NCI-H748 (cell line): ENCODE data around the gene RTN4.

Experiments
- DNase-seq: peaks from one replicate; lab custom pipeline; 2025; ENCODE audit not compliant: unreplicated experiment; lab: John Stamatoyannopoulos, UW

Gene RTN4

DNA sequence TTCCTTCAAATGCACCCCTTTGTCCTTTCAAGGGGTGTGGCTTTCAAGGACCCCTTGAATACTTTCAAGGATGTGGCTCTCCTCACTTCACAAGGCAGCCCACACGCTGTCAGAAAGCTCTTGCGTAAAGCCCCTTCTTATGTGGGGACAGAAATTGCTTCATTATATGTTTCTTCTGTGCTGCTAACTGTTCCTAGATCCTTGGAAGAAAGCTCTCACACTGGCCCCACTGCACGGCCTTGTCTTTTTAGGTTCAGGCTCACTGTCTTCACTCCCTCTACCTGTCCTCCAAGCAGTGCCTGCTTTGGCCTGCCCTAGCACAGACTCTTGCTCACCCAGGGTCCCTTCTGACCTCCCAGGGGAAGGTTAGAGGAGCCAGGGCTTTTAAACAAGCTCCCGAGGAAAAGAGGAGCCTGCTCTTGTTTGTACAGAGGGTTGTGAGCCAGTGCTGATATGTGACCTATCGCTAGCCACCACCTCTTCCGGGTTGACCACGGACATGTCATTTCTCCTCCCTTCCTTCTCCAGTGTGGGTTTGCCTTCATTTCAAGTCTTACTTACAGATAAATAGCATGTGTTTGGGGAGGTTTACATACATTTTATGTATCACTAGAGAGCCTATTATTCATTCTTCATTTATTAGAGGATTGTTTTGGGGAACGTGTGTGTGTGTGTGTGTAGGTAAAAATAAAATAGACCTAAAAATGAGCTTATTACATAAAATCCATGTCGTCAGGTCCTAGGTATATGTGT lies 94.7 kb downstream of the RTN4 start:
- no peak for DNase-seq

DNA sequence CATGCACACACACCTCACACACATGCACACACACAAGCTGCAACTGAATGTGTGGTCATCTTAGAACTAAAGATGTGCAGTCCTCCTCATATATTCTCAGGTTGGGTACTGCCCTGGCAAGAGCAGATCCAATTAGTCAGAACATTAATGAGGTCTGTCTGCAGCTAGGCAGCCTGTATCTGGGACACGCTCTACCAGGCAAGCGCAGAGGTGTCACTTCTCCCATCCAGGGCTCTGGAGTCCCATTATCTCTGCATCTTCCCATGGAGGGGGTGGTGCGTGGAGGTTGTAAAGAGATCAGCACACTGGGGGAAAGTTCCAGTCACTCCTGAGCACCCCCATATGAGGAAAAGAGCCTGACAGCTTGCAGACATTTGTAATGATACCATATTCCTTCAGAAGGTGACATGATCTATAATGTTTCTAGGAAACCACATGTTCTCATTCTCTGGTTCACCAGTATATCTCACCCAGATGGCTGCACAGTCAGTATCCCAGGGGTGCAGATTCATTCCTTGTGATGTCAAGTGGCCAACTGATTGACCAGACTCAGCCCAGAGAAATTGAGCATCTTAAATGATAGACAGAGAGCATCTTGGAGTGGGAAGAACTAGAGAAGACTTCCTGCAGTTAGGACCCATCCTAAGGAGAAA lies 95.4 kb downstream of the RTN4 start:
- no peak for DNase-seq

DNA sequence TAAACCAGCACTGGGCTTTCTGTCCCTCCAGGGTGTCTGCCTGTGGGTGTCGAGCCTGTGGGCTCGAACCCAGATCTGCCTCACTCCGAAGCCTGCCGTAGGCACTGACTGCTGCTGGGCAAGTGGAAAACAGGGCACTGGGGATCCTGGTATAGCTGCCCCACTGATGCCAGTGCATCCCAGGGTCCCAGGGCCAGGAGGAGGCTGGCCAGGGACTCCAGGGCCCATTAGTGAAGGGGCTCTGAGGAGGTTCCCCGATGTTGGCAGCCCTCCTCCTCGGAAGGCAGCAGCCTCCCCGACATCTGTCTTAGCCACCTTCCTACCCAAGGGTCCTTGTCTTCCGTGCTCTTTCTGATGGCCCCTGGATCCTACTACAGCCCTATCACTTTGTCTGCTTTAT lies 96.1 kb downstream of the RTN4 start:
- DNase-seq: no peak

DNA sequence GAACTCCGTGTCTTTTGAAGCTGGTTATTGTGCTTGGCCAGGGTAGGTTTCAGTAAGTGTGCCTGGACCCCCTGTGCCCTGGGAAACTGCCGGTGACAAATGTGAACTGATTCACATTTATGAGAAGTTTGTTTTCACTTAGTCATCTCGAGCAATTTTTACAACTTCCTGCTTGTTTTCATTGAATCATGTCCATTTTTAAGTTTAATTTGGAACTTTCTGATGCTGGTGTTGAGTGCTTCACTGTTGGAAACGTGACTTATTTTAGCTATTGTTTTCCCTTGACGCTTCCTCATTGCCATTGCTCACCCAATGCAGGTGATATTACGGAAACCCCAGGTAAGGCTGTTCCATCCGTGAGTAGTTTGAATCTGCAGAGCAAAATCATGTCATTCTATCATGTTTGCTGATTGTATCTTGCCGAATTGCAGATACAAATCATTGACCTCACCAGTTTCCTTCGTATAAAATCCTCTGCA lies 97.2 kb downstream of the RTN4 start:
- DNase-seq: no peak

DNA sequence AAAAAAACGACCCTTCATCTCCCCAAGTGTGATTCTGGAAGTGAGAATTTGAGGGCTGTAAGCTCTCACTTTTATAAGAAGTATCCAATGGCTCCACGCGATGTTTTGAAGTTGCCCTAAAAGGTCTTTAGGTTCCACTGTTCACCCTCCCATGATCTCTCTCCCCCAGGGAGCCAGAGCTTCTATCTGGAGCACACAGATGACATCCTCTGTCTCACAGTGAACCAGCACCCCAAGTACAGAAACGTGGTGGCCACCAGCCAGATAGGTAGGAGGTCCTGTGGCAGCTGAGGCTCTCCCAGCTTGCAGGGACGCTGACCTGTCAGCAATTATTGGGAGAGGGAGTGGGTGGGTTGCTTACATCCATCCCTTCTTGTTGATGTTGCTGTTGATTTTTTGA lies 97.8 kb downstream of the RTN4 start:
- DNase-seq: no peak

DNA sequence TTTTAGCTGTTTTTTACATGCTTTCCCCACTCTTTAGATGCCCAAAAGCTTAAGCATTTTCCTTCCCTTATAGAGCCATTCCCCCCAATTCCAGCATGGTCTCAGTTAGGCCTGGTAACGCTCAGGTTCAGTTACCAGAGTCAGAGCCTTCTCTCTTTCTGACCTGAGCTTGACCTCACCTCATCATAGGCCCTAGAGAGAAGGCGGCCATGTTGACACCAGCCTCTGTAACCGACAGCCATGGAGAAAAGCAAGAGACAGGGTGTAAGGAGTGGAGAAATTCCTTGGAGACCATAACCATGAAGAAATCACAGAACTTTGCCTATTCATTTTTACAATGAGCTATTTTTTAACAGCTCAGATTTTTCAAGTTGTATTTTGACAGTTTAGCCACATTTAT lies 99.4 kb downstream of the RTN4 start:
- no peak for DNase-seq

DNA sequence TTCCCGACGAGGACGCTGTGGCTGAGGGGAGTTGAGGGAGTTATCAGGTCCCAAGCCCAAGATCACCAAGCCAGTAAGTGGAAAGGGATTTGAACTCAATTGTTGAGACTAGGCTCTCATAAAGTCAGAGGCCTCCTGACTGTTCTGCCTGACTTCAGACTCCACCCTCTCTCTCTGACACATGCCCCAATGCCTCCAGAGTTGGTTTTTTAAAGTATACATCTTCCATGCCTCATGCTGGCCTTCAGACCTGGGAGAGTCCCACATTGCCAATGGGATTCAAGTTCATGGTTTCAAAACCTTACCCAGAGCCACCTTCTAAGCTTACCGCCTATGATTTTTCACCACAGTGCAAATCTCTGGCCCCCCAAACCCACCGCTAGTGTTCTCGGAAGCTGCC lies 100.8 kb downstream of the RTN4 start:
- DNase-seq: no peak

DNA sequence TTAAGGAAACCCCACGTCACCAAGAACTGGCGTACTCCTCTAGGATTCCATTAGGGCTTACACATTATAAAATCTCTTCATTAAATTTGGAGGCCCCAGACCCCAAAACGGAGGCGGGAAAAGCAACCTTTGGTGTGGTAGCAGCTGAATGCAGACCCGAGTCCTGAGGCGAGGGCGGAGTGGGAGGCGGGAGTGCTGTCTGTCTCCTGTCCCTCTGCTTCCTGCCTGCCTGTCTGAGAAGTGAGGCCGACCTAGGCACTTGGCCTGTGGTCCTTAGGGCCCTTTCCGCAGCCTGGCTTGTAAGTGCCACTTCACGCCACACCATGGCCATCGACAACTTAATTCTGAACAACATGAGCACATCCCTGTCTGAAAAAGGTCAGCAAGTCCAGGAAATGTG lies 102.1 kb downstream of the RTN4 start:
- no peak for DNase-seq

DNA sequence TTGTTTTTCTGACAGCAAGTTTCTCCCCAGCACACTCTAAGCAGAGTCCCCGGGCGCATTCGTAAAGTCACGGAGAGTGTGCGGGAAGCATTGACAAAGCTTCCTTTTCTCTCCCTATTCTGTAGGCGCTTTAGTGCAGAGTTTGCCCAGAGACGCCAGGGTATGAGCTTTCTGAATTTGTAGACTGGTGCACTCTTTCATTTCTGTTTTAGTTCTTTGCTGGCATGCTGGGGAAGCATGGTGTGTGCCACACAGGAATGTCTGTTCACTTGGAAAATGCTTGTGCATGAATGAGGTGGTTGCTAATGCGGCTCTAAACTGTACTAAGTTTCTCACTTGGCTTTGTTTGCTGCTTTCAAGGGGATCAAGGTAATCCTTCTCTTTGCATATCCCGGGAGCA lies 102.6 kb downstream of the RTN4 start:
- DNase-seq: no peak

DNA sequence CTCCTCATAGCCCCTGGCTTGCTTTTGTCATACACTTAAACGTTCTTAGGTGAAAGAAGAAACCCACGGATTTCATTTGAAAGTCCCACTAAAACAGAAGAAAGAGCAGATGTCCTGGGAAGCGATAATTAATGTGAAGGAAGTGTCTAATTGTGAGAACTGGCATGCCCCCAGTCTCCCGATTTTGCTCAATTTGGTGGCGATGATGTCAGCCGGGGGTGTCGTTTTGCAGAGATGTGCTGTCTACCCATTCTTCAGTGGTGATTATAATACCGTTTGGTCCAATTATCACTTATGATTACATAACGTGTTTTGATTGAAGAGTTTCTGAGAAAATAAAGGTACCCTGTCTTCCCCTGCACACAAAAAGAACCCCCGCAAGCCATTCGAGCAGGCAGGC lies 103.1 kb downstream of the RTN4 start:
- no peak for DNase-seq

DNA sequence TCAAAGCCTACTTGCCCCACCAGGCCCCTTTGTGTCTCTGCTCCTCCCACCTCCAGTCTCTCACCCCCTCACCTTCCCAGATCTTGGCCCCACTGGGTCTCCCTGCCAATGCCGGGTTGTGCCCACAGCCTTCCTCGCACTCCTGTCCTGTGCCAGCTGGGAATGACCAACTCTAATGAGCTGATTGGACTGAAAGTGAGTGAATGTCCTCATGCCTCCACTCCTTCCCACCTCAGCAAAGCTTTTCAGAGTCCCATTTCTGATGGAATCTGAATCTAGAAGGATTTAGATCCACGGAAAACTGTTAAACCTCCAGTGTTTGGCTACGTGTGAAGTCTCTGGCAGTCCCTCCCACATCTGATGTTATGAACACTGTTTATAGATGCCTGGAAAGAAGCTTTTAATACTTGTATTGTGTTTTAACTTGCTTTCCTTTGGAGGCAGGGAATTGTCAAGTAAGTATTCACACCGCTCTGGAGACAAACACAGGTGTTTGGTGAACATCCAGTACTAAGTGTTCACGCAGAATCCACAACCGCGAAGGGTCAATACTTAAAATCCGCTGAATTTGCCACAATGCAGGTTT lies 103.9 kb downstream of the RTN4 start:
- DNase-seq: no peak

DNA sequence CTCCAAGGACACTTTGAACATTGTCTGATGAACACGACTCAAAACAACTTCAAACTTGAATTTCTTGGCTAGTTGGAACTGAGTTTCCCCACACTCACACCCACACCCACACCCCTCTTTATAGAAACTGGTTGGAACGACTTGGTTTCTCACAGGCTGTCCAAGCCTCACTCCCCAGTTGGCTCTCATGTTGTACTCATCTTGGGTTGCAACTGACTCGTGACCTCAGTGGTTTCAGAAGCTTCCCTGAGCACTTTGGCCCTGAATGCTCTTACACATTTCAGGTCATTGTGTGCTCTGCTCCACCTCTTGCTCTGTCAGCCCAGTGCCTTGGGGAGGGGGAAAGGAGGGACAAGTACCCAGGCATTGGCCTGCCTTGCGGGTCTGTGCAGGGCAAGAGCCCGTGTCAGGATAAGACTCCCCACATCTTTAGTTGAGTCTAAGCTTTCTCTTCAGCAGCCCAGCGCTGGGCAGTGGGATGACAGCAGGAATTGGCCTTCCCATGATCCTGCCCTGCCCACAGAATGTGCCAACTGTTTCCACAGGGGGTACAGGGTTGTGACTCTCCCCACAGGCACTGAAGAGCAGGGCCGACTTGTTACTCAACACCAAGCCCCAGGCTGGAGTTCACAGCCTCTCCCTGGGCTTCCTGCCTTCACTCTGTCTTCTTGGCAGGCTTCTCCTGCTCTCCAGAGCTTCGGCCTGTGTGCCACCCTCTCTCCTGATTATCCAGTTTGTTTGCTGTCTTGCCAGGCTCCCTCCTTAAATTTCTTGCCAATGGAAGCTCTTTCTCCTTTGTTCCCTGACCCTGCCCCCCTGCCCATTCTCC lies 104.6 kb downstream of the RTN4 start:
- no peak for DNase-seq

DNA sequence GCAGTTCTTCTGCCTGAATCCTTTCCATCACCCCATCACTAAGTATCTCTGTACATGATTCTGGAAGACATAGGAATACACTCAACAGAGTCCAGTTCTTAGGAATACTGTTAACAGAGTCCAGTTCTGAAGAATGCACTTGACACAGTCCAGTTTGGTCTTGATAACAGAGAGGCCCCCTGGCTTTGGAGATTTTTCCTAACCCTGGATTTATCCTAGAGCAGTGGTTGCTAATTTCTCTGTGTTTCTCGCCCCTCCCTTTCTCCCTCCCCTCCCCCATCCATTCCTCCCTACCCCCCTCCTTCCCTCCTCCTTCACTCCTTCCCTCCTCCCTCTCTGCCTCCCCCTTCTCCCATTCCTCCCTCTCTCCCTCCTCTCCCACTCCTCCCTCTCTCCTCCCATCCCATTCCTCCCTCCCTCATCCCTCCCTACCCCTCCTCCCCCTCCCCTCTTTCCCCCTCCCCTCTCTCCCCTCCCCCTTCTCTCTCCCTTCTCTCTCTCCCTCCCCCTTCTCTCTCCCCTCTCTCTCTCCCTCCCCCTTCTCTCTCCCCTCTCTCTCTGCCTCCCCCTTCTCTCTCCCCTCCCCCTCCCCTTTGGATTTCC lies 105.4 kb downstream of the RTN4 start:
- no peak for DNase-seq

DNA sequence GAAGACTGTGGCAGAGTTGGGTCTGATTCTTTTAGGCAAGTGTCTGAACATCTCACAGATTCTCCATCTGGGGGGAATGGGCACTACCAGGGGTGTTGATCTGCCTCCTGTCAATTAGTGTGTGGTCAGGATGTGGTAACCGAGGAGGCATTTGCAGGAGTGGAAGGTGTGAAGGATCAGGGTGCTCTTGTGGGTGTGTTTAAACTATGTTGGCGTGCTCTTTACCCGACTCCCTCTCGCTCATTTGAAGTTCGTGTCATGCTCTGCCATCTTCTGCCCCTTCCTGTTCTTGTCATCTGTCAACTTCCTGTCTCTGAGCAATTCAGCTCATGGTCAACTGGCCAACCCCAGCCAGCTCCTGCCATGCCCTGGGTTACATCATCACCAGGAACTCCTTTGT lies 107.9 kb downstream of the RTN4 start:
- no peak for DNase-seq

DNA sequence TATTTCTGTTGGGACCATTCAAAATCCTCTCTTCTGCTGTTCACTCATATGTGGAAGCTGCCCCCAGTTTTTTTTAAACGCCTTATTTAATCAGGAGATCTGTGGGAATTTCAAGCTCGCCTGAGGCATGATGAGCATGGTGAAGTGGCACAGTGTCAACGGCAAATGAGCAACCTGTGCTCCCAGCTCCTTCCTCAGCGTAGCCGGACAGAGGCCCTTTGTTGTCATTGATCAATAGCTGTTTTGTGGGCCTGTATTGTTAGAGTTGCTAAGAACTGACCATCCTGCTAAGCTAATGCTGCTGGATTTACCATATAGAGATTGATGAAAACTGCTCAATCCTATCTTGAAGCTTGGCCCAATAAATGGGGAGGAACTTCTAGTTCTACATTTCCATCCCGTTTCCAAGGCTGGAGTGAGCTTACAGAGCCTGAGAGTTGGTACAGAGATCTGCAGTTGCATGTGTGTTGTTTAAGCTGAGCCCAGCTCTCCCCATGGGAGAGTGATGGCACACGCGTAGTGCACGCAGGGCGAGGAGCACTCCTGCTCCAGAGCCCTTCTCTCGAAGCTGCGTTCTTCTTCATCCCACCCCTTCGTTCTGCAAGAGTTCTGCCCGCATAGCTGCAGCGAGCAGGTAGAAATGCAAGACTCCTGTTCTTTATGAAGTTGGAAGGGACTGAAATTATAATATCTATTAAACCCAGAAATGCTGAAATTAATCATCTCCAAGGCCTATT lies 108.8 kb downstream of the RTN4 start:
- no peak for DNase-seq

DNA sequence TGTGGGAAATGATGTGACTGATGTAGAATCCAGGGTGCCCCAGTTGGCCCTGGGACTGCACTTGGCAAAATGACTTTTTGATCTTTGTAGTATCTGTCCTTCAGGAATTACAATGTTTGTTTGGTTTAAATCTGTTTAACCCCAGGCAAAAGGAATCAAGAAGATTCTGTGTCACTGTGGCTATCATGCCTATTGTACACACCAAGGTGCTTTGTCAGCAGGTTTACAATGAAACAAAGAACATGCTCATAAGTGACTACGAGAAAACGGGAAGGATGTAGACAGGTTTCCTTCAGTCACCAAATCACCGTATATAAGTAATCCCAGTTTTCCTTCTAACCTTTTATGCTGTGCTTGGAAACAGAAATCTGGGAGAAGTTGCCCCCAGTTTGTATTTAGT lies 109.5 kb downstream of the RTN4 start:
- no peak for DNase-seq

DNA sequence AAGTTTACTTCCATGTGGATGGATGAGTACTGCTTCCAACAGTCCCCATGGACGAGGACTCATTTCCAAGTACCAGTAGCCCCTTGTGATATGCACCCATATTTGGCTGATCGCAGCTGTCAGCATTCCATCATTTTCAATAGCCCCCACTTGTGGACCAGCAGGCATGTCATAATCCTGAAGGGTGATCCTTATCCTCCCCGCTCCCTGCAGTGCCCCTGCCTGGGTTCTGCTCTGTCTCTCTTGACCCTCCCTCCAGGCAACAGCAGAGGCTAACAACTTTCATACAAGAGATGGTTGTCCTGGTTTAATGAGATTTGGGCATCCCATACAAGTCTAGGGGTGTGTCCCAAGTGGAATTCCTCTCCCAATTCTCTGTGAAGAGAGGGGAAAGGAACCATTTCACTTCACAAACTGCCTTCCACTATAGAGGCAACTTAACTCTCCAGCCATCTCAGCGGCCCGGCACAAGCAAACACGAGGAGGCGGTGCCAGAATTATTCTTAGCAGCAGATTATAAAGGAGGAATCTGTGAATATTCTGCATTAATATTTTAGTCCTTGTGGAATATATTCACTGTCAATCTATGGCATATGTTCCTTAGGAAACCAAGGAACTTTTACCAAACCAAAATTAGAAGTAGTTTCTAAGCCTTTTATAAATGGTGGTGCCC lies 110.7 kb downstream of the RTN4 start:
- no peak for DNase-seq

DNA sequence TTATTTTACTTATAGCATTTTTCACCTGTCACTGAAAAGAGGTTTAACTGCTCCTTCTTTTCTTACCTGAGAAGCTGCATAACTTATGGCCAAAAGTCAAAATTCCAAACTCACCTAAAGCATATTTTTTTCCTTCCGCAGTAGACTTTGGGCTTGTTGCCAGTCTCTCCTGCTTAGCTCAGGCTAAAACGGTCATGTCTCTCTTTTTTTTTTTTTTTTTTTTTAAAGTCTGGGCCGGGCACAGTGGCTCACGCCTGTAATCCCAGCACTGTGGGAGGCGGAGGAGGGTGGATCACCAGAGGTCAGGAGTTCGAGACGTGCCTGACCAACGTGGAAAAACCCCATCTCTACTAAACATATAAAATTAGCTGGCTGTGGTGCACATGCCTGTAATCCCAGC lies 113.5 kb downstream of the RTN4 start:
- no peak for DNase-seq

DNA sequence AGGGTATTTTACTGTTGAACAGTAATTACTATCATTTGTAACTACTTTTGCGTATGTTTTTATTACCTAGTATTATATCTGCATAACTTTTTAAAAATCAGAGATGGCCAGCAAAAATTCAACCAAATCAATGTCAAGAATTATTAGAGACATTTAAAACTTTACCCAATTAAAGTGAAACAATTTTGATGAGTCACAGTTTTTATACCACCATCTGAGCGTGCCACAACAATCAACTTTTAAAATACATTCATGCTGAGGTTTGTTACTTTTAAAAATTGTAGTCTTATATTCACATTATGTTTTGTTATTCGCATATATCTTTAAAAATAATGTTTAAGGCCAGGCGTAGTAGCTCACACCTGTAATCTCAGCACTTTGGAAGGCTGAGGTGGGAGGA lies 114.9 kb downstream of the RTN4 start:
- no peak for DNase-seq

DNA sequence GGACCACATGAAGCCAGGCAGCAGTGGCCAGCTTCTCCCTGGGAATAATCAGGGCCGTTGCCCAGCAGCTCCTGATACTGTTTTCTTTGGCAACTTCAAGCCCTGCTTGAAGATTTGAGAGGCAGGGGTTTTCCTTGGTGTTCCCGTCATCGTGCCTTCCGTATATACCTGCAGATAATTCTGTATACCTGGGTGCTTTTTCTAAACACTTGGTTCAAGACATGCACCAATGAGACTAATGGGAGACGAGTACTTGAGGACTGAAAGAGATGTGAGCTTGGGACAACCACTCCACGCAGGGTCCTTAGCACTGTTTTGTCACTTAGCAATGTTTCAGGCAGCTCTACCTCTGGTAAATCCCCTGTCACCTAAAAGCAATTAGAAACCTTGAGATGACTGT lies 118.8 kb downstream of the RTN4 start:
- DNase-seq: no peak
